ENCODE results near the gene AHDC1. TPM values are rescaled to one million over a fixed set of nuclear protein-coding genes. Genes with fewer than 3 reads are reported as not detected.

AHDC1 gene
- polyA plus RNA-seq, 3 donors = 0.16 to 3.3 (median 0.30) TPM

DNA sequence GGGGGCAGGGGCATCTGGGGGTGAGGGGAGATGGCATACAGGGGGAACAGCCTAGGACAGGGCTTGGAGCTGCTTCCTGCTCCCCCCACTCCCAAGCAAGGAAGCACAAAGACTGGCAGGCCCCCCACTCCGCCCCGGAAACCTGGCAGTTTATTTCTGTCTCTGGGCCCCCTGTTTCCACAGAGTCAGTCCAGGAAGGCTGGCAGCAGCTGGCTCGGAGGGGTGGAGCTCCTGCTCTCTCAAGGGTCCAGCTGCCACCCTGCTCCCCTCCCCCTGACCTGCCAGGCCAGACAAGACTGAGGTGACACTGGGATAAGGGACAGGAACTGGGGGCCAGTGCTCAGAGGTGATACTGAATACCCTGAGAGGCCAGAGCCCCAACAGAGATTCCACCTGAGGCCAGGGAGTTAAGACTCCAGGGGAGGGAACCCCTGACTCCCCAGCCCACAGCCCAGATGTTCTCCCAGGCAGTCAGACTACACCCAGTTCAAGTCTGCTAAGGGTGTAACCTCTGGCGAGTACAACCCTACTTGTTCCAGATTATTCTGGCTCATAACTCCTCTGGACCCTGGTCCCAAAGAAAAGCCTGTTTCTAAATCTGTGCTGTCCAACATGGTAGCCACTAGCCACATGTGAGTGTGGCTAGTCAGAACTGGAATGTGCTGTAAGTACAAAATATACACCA is 26.3 kb downstream of the AHDC1 start:
- Histone ChIP-seq H3K4me2 (replicated peaks; ENCODE audit: extremely low read depth, low read length, poor library complexity, severe bottlenecking) (no peak overlapping the region), H3K27ac (ENCODE audit: low read depth in 1 of 2, low read length in 2 of 2) (no peak overlapping the region), H3K79me2 (ENCODE audit: insufficient read depth, low read length) (no peaks in the 10 kb centered on the region), H3K36me3 (replicated peaks in 1 of 2; ENCODE audit: control insufficient read depth in 1 of 2, insufficient read depth in 2 of 2, low read length in 2 of 2) (no peaks in the 10 kb centered on the region), H4K20me1 (ENCODE audit: insufficient read depth, low read length) (peaks cover 50% of the 10 kb centered on the region), H2AFZ (ENCODE audit: insufficient read depth, low read depth, low read length, poor library complexity, severe bottlenecking) (no peak overlapping the region), H3K9ac (ENCODE audit: insufficient read depth, low read length, poor library complexity, severe bottlenecking) (no peak overlapping the region), H3K9me3 (replicated peaks in 1 of 2; ENCODE audit: control insufficient read depth in 1 of 2, insufficient read depth in 1 of 2, low read length in 2 of 2) (no peaks in the 10 kb centered on the region), H3K27me3 (ENCODE audit: control insufficient read depth in 2 of 2, insufficient read depth in 2 of 2, low read length in 2 of 2) (peaks cover 4 to 26% of the 10 kb centered on the region in 2 donors), H3K4me1 (ENCODE audit: control insufficient read depth in 1 of 2, insufficient read depth in 2 of 2, low read length in 2 of 2) (peaks cover 14 to 25% of the 10 kb centered on the region in 2 donors), H3K4me3 (replicated peaks in 1 of 3; ENCODE audit: low read depth in 2 of 3, low read length in 3 of 3) (no peak overlapping the region)
- WGBS (ENCODE audit: insufficient coverage) = 5% methylated on average over 4 of the region's 4 CpGs
- no peak overlapping the region for H3K4me3 Mint-ChIP-seq
- peaks cover 0 to 1% (median 0%) of the 10 kb centered on the region in 7 donors for H3K9me3 Mint-ChIP-seq
- no peak for DNase-seq
- H3K27me3 Mint-ChIP-seq (ENCODE audit: low read depth in 3 of 3) = peaks cover 19 to 33% (median 23%) of the 10 kb centered on the region in 3 donors
- peaks cover 0 to 6% of the 10 kb centered on the region in 2 donors for H3K36me3 Mint-ChIP-seq
- intact Hi-C loops (cut with micrococcal nuclease) = no loop called here
- TF ChIP-seq, protein P1, sequence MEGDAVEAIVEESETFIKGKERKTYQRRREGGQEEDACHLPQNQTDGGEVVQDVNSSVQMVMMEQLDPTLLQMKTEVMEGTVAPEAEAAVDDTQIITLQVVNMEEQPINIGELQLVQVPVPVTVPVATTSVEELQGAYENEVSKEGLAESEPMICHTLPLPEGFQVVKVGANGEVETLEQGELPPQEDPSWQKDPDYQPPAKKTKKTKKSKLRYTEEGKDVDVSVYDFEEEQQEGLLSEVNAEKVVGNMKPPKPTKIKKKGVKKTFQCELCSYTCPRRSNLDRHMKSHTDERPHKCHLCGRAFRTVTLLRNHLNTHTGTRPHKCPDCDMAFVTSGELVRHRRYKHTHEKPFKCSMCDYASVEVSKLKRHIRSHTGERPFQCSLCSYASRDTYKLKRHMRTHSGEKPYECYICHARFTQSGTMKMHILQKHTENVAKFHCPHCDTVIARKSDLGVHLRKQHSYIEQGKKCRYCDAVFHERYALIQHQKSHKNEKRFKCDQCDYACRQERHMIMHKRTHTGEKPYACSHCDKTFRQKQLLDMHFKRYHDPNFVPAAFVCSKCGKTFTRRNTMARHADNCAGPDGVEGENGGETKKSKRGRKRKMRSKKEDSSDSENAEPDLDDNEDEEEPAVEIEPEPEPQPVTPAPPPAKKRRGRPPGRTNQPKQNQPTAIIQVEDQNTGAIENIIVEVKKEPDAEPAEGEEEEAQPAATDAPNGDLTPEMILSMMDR (IDR thresholded peaks at IDR 0.05) = no peak
- H3K27ac Mint-ChIP-seq = no peak overlapping the region
- peaks cover 32% of the 10 kb centered on the region for H3K4me1 Mint-ChIP-seq

DNA sequence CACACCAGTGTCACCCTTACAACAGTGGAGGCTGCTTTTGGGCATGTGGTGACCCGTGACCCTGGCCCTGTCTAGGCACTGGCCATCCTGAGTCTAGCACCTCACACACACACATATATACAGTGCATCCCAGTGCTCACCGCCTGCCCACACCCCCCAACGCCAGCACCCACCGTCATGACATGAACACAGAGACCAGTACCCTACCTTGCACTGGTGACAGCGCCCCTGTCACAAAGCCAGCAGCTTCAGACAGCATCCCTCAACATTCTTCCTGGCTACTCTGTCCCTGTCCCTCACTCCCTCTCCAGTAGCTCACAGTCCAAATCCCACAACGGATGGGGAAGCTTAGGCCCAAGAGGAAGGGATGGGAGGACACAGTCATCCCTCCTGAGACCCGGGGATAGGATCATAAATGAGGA is 27.1 kb downstream of the AHDC1 start:
- Mint-ChIP-seq H3K27ac (peak overlapping the region in 1 of 7 donors; percentile 38), H3K27me3 (ENCODE audit: low read depth in 3 of 3) (peaks cover 19 to 33% (median 22%) of the 10 kb centered on the region in 3 donors), H3K9me3 (peaks cover 0 to 1% (median 0%) of the 10 kb centered on the region in 7 donors), H3K36me3 (peaks cover 0 to 6% of the 10 kb centered on the region in 2 donors), H3K4me3 (peak overlapping the region in 1 of 2 donors; percentile 35), H3K4me1 (peaks cover 33% of the 10 kb centered on the region)
- Histone ChIP-seq H3K4me1 (ENCODE audit: control insufficient read depth in 1 of 2, insufficient read depth in 2 of 2, low read length in 2 of 2) (peaks cover 14 to 25% of the 10 kb centered on the region in 2 donors), H3K27ac (ENCODE audit: low read depth in 1 of 2, low read length in 2 of 2) (no peak overlapping the region), H3K4me2 (replicated peaks; ENCODE audit: extremely low read depth, low read length, poor library complexity, severe bottlenecking) (no peak overlapping the region), H3K9ac (ENCODE audit: insufficient read depth, low read length, poor library complexity, severe bottlenecking) (no peak overlapping the region), H3K9me3 (replicated peaks in 1 of 2; ENCODE audit: control insufficient read depth in 1 of 2, insufficient read depth in 1 of 2, low read length in 2 of 2) (no peaks in the 10 kb centered on the region), H2AFZ (ENCODE audit: insufficient read depth, low read depth, low read length, poor library complexity, severe bottlenecking) (no peak overlapping the region), H3K4me3 (replicated peaks in 1 of 3; ENCODE audit: low read depth in 2 of 3, low read length in 3 of 3) (no peak overlapping the region), H3K27me3 (ENCODE audit: control insufficient read depth in 2 of 2, insufficient read depth in 2 of 2, low read length in 2 of 2) (peaks cover 4 to 26% of the 10 kb centered on the region in 2 donors), H4K20me1 (ENCODE audit: insufficient read depth, low read length) (peaks cover 57% of the 10 kb centered on the region), H3K79me2 (ENCODE audit: insufficient read depth, low read length) (no peaks in the 10 kb centered on the region), H3K36me3 (replicated peaks in 1 of 2; ENCODE audit: control insufficient read depth in 1 of 2, insufficient read depth in 2 of 2, low read length in 2 of 2) (no peaks in the 10 kb centered on the region)
- TF ChIP-seq, protein P1 (IDR thresholded peaks at IDR 0.05) = no peak
- intact Hi-C loops (cut with micrococcal nuclease) = no loop called here
- DNase-seq = no peak
- WGBS (ENCODE audit: insufficient coverage) = 78% methylated on average over 5 of the region's 7 CpGs

All from CD14-positive monocyte (primary cell).